Glomerular endothelial cell (primary cell): ENCODE results near the gene KRTAP12-2. TPM values are rescaled to one million over a fixed set of nuclear protein-coding genes. Genes with fewer than 3 reads are reported as not detected.
"Not testable (repeated sequence)": the region's sequence is repeated elsewhere in the genome, so short reads cannot be mapped to it uniquely, and the experiment has no call there.

Experiments used
- DNase-seq: peaks from one replicate; pipeline ENCODE4 v3.0.0-alpha.2; 2011; ENCODE audit warnings: low read depth, low spot score; ENCODE audit errors: extremely low read depth
- total RNA-seq: library from RNA; depleted of rRNA; stranded (reverse); fragments of >200 nt; gene quantifications from 2 replicates; pipeline ENCODE4 v1.2.3, GENCODE V29; 2015

Gene KRTAP12-2
- total RNA-seq, 1 donor from 2014 or later = not detected

GRCh38 chr21:44686000-44686781 is 19.5 kb upstream of the KRTAP12-2 start:
- no peak for DNase-seq

- not testable (repeated sequence) for DNase-seq
Observed at GRCh38 chr21:44685050-44685449, 18.3 kb upstream of the KRTAP12-2 start.

- DNase-seq = no peak
Observed at GRCh38 chr21:44684483-44684882, 17.8 kb upstream of the KRTAP12-2 start.

GRCh38 chr21:44684077-44684476 is 17.4 kb upstream of the KRTAP12-2 start:
- no peak for DNase-seq

- DNase-seq = no peak
Observed at GRCh38 chr21:44682580-44683151, 15.9 kb upstream of the KRTAP12-2 start.

- DNase-seq = no peak
Observed at GRCh38 chr21:44681861-44682579, 15.3 kb upstream of the KRTAP12-2 start, which contains the start of gene KRTAP12-1. Gene KRTAP12-1, minus strand, starts transcription at chr21:44682163. Its CDS starts 40 bp downstream, at chr21:44682123.

- DNase-seq = no peak
Observed at GRCh38 chr21:44681152-44681551, 14.4 kb upstream of the KRTAP12-2 start.

- DNase-seq = no peak
Observed at GRCh38 chr21:44677881-44678280, 11.2 kb upstream of the KRTAP12-2 start.

- DNase-seq = no peak
Observed at GRCh38 chr21:44671911-44672310, 5.2 kb upstream of the KRTAP12-2 start.

GRCh38 chr21:44670642-44671432 is 4.1 kb upstream of the KRTAP12-2 start:
- DNase-seq = no peak

- DNase-seq = no peak
Observed at GRCh38 chr21:44667612-44668011, 885 bp upstream of the KRTAP12-2 start.

GRCh38 chr21:44664691-44665090 is 2.0 kb downstream of the KRTAP12-2 start:
- DNase-seq = no peak

GRCh38 chr21:44661567-44661966 is 5.2 kb downstream of the KRTAP12-2 start:
- DNase-seq = not testable (repeated sequence)

- DNase-seq = no peak
Observed at GRCh38 chr21:44658913-44659595, 7.7 kb downstream of the KRTAP12-2 start.

- DNase-seq = no peak
Observed at GRCh38 chr21:44658541-44658910, 8.2 kb downstream of the KRTAP12-2 start.

- DNase-seq = no peak
Observed at GRCh38 chr21:44657635-44658540, 8.8 kb downstream of the KRTAP12-2 start, which contains the start of gene KRTAP12-3. Gene KRTAP12-3, plus strand, starts transcription at chr21:44657932. Its CDS starts 48 bp downstream, at chr21:44657980.

GRCh38 chr21:44656868-44657267 is 9.9 kb downstream of the KRTAP12-2 start:
- DNase-seq = no peak

- no peak for DNase-seq
Observed at GRCh38 chr21:44654576-44655175, 12.1 kb downstream of the KRTAP12-2 start, which contains the start of gene KRTAP12-4. Gene KRTAP12-4, minus strand, starts transcription at chr21:44654659. Its CDS starts 45 bp downstream, at chr21:44654614.
